HepG2 (cell line): ENCODE results near the gene TFRC.

Experiments used
- JUN ChIP-seq: sonication (generic); formaldehyde crosslinking; IDR thresholded peaks from 2 replicates; pipeline ENCODE4 v1.4.0; 2020; ENCODE audit warnings: mild to moderate bottlenecking, missing genetic modification reagents
- MXI1 ChIP-seq: IDR thresholded peaks from 3 replicates; pipeline ENCODE4 v1.6.1; 2012; ENCODE audit warnings: low read depth, low read length, inconsistent platforms, borderline replicate concordance
- RFX5 ChIP-seq: IDR thresholded peaks from 2 replicates; pipeline ENCODE4 v1.6.1; 2011; ENCODE audit warnings: low read depth, low read length, improper control_type of control experiment
- SMAD1 ChIP-seq: sonication (generic); formaldehyde crosslinking; IDR thresholded peaks from 2 replicates; pipeline ENCODE4 v1.4.0; 2020; ENCODE audit warnings: missing genetic modification reagents, low read depth, mild to moderate bottlenecking, borderline replicate concordance
- TBL1XR1 ChIP-seq: fragments of 150-350 bp; IDR thresholded peaks from 2 replicates; pipeline ENCODE4 v1.6.1; 2014; ENCODE audit warnings: borderline replicate concordance, low read length; ENCODE audit not compliant: partially characterized antibody
- TF ChIP-seq, protein P1 (sequence below): sonication (generic); formaldehyde crosslinking; IDR thresholded peaks from 2 replicates; pipeline ENCODE4 v1.4.0; 2020; ENCODE audit warnings: mild to moderate bottlenecking, missing genetic modification reagents
- TF ChIP-seq, protein P2 (sequence below): sonication (generic); formaldehyde crosslinking; IDR thresholded peaks from 2 replicates; pipeline ENCODE4 v1.5.0; 2020; ENCODE audit warnings: mild to moderate bottlenecking, missing genetic modification reagents, borderline replicate concordance
- TF ChIP-seq, protein P3 (sequence below): sonication (generic); formaldehyde crosslinking; IDR thresholded peaks from 2 replicates; pipeline ENCODE4 v1.5.1; 2020; ENCODE audit warnings: mild to moderate bottlenecking, moderate library complexity, missing genetic modification reagents

DNA sequence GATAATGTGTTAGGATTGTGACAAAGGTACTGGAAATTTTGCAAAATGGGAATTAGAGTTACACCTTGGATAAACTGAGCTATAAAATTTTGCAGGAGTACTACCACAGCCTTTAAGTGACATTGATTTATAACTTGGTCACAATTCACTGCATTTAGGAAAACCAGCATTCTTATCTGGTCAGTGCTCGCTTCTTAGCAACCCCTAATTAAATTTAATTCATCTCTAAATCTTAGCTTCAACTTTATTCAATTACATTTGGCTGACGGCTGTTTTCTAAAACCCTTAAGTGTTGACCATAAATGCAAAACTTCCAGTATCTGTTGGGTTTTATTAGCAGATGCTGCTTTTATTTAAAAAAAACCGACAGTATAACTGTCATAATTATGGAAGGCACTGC lies 31.3 kb downstream of the TFRC start:
- no peak for TF ChIP-seq JUN
- TF ChIP-seq, protein P1, sequence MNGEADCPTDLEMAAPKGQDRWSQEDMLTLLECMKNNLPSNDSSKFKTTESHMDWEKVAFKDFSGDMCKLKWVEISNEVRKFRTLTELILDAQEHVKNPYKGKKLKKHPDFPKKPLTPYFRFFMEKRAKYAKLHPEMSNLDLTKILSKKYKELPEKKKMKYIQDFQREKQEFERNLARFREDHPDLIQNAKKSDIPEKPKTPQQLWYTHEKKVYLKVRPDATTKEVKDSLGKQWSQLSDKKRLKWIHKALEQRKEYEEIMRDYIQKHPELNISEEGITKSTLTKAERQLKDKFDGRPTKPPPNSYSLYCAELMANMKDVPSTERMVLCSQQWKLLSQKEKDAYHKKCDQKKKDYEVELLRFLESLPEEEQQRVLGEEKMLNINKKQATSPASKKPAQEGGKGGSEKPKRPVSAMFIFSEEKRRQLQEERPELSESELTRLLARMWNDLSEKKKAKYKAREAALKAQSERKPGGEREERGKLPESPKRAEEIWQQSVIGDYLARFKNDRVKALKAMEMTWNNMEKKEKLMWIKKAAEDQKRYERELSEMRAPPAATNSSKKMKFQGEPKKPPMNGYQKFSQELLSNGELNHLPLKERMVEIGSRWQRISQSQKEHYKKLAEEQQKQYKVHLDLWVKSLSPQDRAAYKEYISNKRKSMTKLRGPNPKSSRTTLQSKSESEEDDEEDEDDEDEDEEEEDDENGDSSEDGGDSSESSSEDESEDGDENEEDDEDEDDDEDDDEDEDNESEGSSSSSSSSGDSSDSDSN (CRISPR knock-in tag) = no peak
- TF ChIP-seq, protein P2, sequence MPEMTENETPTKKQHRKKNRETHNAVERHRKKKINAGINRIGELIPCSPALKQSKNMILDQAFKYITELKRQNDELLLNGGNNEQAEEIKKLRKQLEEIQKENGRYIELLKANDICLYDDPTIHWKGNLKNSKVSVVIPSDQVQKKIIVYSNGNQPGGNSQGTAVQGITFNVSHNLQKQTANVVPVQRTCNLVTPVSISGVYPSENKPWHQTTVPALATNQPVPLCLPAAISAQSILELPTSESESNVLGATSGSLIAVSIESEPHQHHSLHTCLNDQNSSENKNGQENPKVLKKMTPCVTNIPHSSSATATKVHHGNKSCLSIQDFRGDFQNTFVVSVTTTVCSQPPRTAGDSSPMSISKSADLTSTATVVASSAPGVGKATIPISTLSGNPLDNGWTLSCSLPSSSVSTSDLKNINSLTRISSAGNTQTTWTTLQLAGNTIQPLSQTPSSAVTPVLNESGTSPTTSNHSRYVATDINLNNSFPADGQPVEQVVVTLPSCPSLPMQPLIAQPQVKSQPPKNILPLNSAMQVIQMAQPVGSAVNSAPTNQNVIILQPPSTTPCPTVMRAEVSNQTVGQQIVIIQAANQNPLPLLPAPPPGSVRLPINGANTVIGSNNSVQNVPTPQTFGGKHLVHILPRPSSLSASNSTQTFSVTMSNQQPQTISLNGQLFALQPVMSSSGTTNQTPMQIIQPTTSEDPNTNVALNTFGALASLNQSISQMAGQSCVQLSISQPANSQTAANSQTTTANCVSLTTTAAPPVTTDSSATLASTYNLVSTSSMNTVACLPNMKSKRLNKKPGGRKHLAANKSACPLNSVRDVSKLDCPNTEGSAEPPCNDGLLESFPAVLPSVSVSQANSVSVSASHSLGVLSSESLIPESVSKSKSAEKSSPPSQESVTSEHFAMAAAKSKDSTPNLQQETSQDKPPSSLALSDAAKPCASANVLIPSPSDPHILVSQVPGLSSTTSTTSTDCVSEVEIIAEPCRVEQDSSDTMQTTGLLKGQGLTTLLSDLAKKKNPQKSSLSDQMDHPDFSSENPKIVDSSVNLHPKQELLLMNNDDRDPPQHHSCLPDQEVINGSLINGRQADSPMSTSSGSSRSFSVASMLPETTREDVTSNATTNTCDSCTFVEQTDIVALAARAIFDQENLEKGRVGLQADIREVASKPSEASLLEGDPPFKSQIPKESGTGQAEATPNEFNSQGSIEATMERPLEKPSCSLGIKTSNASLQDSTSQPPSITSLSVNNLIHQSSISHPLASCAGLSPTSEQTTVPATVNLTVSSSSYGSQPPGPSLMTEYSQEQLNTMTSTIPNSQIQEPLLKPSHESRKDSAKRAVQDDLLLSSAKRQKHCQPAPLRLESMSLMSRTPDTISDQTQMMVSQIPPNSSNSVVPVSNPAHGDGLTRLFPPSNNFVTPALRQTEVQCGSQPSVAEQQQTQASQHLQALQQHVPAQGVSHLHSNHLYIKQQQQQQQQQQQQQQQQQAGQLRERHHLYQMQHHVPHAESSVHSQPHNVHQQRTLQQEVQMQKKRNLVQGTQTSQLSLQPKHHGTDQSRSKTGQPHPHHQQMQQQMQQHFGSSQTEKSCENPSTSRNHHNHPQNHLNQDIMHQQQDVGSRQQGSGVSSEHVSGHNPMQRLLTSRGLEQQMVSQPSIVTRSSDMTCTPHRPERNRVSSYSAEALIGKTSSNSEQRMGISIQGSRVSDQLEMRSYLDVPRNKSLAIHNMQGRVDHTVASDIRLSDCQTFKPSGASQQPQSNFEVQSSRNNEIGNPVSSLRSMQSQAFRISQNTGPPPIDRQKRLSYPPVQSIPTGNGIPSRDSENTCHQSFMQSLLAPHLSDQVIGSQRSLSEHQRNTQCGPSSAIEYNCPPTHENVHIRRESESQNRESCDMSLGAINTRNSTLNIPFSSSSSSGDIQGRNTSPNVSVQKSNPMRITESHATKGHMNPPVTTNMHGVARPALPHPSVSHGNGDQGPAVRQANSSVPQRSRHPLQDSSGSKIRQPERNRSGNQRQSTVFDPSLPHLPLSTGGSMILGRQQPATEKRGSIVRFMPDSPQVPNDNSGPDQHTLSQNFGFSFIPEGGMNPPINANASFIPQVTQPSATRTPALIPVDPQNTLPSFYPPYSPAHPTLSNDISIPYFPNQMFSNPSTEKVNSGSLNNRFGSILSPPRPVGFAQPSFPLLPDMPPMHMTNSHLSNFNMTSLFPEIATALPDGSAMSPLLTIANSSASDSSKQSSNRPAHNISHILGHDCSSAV (CRISPR knock-in tag) = no peak
- TF ChIP-seq, protein P3, sequence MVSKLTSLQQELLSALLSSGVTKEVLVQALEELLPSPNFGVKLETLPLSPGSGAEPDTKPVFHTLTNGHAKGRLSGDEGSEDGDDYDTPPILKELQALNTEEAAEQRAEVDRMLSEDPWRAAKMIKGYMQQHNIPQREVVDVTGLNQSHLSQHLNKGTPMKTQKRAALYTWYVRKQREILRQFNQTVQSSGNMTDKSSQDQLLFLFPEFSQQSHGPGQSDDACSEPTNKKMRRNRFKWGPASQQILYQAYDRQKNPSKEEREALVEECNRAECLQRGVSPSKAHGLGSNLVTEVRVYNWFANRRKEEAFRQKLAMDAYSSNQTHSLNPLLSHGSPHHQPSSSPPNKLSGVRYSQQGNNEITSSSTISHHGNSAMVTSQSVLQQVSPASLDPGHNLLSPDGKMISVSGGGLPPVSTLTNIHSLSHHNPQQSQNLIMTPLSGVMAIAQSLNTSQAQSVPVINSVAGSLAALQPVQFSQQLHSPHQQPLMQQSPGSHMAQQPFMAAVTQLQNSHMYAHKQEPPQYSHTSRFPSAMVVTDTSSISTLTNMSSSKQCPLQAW (CRISPR knock-in tag) = no peak
- TF ChIP-seq TBL1XR1 = no peak
- TF ChIP-seq SMAD1 (CRISPR knock-in tag) = no peak
- TF ChIP-seq MXI1 = no peak
- no peak for TF ChIP-seq RFX5
